Measurements from ENCODE around the gene PTPRK. TPM values are rescaled to one million over a fixed set of nuclear protein-coding genes. Genes with fewer than 3 reads are reported as not detected.

Gene PTPRK
- total and polyA plus RNA-seq, 2 experiments from 2014 or later: 26.9 to 56.4 TPM

DNA sequence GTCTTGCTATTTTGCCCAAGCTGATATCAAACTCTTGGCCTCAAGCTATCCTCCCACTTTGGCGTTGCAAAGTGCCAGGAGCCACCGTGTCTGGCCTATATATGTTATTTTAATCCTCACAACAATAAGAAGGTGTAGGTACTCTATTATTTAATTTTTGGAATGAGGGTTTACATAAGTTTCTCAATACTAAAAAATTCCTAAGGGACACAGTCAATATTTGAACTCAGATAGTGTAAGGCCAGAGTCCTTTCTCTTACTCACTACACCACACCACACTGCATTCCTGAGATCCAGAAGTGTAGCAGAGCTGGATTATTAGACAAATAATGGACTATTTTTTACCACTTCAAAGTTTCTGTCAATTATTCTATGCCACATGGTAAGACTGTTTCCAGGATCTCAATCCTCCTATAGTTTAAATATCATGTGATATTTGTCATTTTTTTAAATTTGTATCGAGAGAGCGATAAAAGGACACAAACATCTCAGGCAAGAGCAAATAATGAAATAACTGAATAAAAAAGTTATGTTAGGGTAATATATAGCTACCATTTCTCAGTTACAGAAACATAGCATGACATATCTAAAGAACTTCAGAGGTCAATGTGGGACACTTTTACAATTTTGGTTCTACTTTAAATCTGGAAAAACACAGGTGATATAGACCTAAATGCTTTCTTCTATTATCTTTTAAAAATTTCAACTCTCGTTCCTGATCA lies 457.4 kb downstream of the PTPRK start (continued):
- TF ChIP-seq, protein P1, sequence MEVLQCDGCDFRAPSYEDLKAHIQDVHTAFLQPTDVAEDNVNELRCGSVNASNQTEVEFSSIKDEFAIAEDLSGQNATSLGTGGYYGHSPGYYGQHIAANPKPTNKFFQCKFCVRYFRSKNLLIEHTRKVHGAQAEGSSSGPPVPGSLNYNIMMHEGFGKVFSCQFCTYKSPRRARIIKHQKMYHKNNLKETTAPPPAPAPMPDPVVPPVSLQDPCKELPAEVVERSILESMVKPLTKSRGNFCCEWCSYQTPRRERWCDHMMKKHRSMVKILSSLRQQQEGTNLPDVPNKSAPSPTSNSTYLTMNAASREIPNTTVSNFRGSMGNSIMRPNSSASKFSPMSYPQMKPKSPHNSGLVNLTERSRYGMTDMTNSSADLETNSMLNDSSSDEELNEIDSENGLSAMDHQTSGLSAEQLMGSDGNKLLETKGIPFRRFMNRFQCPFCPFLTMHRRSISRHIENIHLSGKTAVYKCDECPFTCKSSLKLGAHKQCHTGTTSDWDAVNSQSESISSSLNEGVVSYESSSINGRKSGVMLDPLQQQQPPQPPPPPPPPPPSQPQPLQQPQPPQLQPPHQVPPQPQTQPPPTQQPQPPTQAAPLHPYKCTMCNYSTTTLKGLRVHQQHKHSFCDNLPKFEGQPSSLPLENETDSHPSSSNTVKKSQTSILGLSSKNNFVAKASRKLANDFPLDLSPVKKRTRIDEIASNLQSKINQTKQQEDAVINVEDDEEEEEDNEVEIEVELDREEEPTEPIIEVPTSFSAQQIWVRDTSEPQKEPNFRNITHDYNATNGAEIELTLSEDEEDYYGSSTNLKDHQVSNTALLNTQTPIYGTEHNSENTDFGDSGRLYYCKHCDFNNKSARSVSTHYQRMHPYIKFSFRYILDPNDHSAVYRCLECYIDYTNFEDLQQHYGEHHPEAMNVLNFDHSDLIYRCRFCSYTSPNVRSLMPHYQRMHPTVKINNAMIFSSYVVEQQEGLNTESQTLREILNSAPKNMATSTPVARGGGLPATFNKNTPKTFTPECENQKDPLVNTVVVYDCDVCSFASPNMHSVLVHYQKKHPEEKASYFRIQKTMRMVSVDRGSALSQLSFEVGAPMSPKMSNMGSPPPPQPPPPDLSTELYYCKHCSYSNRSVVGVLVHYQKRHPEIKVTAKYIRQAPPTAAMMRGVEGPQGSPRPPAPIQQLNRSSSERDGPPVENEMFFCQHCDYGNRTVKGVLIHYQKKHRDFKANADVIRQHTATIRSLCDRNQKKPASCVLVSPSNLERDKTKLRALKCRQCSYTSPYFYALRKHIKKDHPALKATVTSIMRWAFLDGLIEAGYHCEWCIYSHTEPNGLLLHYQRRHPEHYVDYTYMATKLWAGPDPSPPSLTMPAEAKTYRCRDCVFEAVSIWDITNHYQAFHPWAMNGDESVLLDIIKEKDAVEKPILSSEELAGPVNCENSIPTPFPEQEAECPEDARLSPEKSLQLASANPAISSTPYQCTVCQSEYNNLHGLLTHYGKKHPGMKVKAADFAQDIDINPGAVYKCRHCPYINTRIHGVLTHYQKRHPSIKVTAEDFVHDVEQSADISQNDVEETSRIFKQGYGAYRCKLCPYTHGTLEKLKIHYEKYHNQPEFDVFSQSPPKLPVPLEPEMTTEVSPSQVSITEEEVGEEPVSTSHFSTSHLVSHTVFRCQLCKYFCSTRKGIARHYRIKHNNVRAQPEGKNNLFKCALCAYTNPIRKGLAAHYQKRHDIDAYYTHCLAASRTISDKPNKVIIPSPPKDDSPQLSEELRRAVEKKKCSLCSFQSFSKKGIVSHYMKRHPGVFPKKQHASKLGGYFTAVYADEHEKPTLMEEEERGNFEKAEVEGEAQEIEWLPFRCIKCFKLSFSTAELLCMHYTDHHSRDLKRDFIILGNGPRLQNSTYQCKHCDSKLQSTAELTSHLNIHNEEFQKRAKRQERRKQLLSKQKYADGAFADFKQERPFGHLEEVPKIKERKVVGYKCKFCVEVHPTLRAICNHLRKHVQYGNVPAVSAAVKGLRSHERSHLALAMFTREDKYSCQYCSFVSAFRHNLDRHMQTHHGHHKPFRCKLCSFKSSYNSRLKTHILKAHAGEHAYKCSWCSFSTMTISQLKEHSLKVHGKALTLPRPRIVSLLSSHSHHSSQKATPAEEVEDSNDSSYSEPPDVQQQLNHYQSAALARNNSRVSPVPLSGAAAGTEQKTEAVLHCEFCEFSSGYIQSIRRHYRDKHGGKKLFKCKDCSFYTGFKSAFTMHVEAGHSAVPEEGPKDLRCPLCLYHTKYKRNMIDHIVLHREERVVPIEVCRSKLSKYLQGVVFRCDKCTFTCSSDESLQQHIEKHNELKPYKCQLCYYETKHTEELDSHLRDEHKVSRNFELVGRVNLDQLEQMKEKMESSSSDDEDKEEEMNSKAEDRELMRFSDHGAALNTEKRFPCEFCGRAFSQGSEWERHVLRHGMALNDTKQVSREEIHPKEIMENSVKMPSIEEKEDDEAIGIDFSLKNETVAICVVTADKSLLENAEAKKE (CRISPR knock-in tag; IDR thresholded peaks at IDR 0.05): no peak
- TF ChIP-seq POLR2AphosphoS5 (IDR thresholded peaks at IDR 0.05; ENCODE audit: low read depth) (no peak), JUNB (IDR thresholded peaks at IDR 0.05; ENCODE audit: unreplicated experiment) (no peak), CREB1 (CRISPR knock-in tag; IDR thresholded peaks at IDR 0.05; ENCODE audit: low read depth) (no peak)
- TF ChIP-seq, protein P2, sequence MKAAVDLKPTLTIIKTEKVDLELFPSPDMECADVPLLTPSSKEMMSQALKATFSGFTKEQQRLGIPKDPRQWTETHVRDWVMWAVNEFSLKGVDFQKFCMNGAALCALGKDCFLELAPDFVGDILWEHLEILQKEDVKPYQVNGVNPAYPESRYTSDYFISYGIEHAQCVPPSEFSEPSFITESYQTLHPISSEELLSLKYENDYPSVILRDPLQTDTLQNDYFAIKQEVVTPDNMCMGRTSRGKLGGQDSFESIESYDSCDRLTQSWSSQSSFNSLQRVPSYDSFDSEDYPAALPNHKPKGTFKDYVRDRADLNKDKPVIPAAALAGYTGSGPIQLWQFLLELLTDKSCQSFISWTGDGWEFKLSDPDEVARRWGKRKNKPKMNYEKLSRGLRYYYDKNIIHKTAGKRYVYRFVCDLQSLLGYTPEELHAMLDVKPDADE (IDR thresholded peaks at IDR 0.05): no peak

DNA sequence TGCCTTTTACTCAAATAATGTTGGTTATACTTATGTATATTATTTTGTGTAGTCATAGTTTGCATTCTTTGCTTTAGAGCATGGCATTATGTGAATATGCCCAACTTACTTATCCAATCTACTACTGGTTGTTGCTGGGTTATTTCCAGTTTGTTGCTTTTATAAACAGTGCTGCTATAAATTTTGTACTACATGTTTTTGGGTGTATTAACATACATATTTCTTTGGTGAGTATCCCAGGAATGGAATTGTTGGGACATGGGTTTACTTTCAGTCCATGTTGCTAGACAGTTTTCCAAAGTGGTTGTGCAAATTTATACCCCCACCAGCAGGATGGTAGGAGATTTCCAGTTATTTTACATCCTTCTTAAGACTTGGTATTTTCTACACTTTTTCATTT lies 462.5 kb downstream of the PTPRK start:
- DNase-seq (ENCODE audit: low spot score) (no peak), ATAC-seq (no peak)
- Histone ChIP-seq H3F3A (replicated peaks; ENCODE audit: low read depth) (no peaks in the 10 kb centered on the region), H3K79me2 (replicated peaks; ENCODE audit: insufficient read depth) (no peaks in the 10 kb centered on the region), H3K4me1 (ENCODE audit: insufficient read depth) (no peaks in the 10 kb centered on the region), H3K4me3 (no peak overlapping the region), H3K36me3 (ENCODE audit: insufficient read depth) (0 out of 2 replicates have a peak, but pooled peaks cover 4% of the 10 kb centered on the region), H3K27ac (ENCODE audit: low read depth) (no peak overlapping the region), H4K20me1 (replicated peaks; ENCODE audit: insufficient read depth) (no peaks in the 10 kb centered on the region), H3K4me2 (no peak overlapping the region), H3K27me3 (ENCODE audit: insufficient read depth) (no peaks in the 10 kb centered on the region), H3K9me2 (ENCODE audit: insufficient read depth) (no peaks in the 10 kb centered on the region), H2AFZ (no peak overlapping the region)
- Mint-ChIP-seq H3K4me3 (no peak overlapping the region), H3K36me3 (ENCODE audit: low read depth) (no peaks in the 10 kb centered on the region), H3K27ac (no peak overlapping the region), H3K4me1 (no peaks in the 10 kb centered on the region), H3K9me3 (no peaks in the 10 kb centered on the region), H3K27me3 (ENCODE audit: insufficient read depth, low read depth, poor library complexity) (peaks cover 4% of the 10 kb centered on the region)
- TF ChIP-seq, protein P1 (CRISPR knock-in tag; IDR thresholded peaks at IDR 0.05): no peak
